Fibroblast of lung (primary cell): ENCODE results near the gene SLC5A7.

Source experiments
- CTCF ChIP-seq, 2 donors: IDR thresholded peaks in 1 of 2; conservative IDR thresholded peaks in 1 of 2; 1 replicate in 1 of 2; 2 replicates in 1 of 2; pipeline ENCODE4 v1.5.1; 2011 to 2012; ENCODE audit warnings: low read length in 2 of 2, control low read depth in 1 of 2, inconsistent platforms in 1 of 2, low read depth in 1 of 2, mild to moderate bottlenecking in 1 of 2
- EZH2 ChIP-seq: IDR thresholded peaks from 2 replicates; pipeline ENCODE4 v1.5.1; 2012; ENCODE audit warnings: low read length, control low read depth, mild to moderate bottlenecking; ENCODE audit errors: missing control alignments

GRCh38 chr2:108058576-108059137 is 72.3 kb downstream of the SLC5A7 start:
- TF ChIP-seq CTCF (conservative IDR thresholded peaks at IDR 0.05 in 1 of 2, IDR thresholded peaks at IDR 0.05 in 1 of 2; ENCODE audit: low read depth in 1 of 2, low read length in 2 of 2) = no peak
- no peak for TF ChIP-seq EZH2
